ENCODE data around the gene PFN3. TPM values are rescaled to one million over a fixed set of nuclear protein-coding genes. Genes with fewer than 3 reads are reported as not detected.
A peak's percentile ranks its signal among the peaks of the same experiment; 100 is the strongest.

The PFN3 gene
- polyA plus RNA-seq, 1 donor (not counting 4 experiments of a cell fraction or from before 2014, with no cell fraction given), result not detected

DNA sequence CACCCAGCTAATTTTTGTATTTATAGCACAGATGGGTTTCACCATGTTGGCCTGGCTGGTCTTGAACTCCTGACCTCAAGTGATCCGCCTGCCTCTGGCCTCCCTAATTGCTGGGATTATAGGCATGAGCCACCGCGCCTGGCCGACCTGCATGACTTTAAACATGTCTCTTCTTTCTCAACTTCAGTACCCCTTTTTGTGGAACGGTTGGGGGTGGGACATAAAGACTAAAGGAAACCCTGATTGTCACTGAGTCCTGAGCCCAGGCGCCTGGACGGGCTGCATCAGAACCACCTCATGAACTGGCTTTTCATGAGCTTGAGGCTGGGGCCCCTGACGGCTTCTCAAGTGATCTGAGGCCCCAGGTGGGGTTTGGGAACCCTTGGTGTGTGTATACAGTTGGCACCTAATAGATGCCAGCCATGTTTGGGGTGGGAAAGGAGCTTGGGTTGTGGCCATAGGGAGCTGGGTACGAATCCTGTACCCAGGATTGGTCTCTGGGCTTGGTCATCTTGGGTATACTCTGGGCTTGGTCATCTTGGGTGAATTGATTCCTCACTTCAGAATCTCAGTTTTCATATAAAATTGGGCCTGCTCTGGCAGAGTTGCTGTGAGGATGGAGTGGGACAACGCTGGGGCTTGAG lies 28.2 kb upstream of the PFN3 start:
- Histone ChIP-seq H3K79me2 (ENCODE audit: control insufficient read depth, insufficient read depth, low read length) (peaks cover 33% of the 10 kb centered on the region), H3K27ac (ENCODE audit: control insufficient read depth, insufficient read depth, low read length) (peak overlapping the region; percentile 8), H2AFZ (ENCODE audit: control insufficient read depth, low read length) (no peak overlapping the region), H3K4me1 (ENCODE audit: control insufficient read depth, extremely low read depth, insufficient read depth, low read length) (peaks cover 66% of the 10 kb centered on the region), H3K9ac (ENCODE audit: control insufficient read depth, extremely low read depth, insufficient read depth, low read length) (peak overlapping the region; percentile 20), H3K4me3 (ENCODE audit: control insufficient read depth in 2 of 3, extremely low read depth in 1 of 3, insufficient read depth in 2 of 3, low read depth in 1 of 3, low read length in 3 of 3) (no peak overlapping the region), H3K4me2 (ENCODE audit: control insufficient read depth, extremely low read depth, insufficient read depth, low read depth, low read length) (peak overlapping the region; percentile 30), H3K9me1 (ENCODE audit: control insufficient read depth, extremely low read depth, insufficient read depth, low read length) (no peaks in the 10 kb centered on the region), H3K36me3 (ENCODE audit: control insufficient read depth in 2 of 2, extremely low read depth in 1 of 2, insufficient read depth in 2 of 2, low read length in 2 of 2) (peaks cover 15 to 31% of the 10 kb centered on the region in 2 experiments), H4K20me1 (ENCODE audit: control insufficient read depth, extremely low read depth, insufficient read depth, low read length) (no peaks in the 10 kb centered on the region), H3K27me3 (ENCODE audit: control insufficient read depth, extremely low read depth, insufficient read depth, low read length) (no peaks in the 10 kb centered on the region), H3K9me3 (ENCODE audit: control insufficient read depth, low read depth, low read length) (no peaks in the 10 kb centered on the region)
- no peak for TF ChIP-seq EZH2 (IDR thresholded peaks at IDR 0.05; ENCODE audit: low read length)
- TF ChIP-seq, protein P1, sequence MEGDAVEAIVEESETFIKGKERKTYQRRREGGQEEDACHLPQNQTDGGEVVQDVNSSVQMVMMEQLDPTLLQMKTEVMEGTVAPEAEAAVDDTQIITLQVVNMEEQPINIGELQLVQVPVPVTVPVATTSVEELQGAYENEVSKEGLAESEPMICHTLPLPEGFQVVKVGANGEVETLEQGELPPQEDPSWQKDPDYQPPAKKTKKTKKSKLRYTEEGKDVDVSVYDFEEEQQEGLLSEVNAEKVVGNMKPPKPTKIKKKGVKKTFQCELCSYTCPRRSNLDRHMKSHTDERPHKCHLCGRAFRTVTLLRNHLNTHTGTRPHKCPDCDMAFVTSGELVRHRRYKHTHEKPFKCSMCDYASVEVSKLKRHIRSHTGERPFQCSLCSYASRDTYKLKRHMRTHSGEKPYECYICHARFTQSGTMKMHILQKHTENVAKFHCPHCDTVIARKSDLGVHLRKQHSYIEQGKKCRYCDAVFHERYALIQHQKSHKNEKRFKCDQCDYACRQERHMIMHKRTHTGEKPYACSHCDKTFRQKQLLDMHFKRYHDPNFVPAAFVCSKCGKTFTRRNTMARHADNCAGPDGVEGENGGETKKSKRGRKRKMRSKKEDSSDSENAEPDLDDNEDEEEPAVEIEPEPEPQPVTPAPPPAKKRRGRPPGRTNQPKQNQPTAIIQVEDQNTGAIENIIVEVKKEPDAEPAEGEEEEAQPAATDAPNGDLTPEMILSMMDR (optimal IDR thresholded peaks at IDR 0.05 in 1 of 3, IDR thresholded peaks at IDR 0.05 in 1 of 3, conservative IDR thresholded peaks at IDR 0.05 in 1 of 3; ENCODE audit: extremely low read depth in 1 of 3, insufficient read depth in 2 of 3, low read length in 3 of 3), result no peak
- FAIRE-seq (no peak), DNase-seq (ENCODE audit: low read depth, low spot score) (no peak)
- dilution Hi-C loops (cut with MboI; ENCODE audit: extremely low pct_ligation_motif_present, low sequenced_read_pairs), result no loop called here

- H3K9ac ChIP-seq (ENCODE audit: control insufficient read depth, extremely low read depth, insufficient read depth, low read length), result peak overlapping the region; percentile 89
- dilution Hi-C loops (cut with MboI; ENCODE audit: extremely low pct_ligation_motif_present, low sequenced_read_pairs), result no loop called here
These were observed 27.6 kb upstream of the PFN3 start for GRCh38 chr5:177427919-177428573.

More at GRCh38 chr5:177427919-177428573, 27.6 kb upstream of the PFN3 start:
- Histone ChIP-seq H4K20me1 (ENCODE audit: control insufficient read depth, extremely low read depth, insufficient read depth, low read length) (no peaks in the 10 kb centered on the region), H3K4me3 (ENCODE audit: control insufficient read depth in 2 of 3, extremely low read depth in 1 of 3, insufficient read depth in 2 of 3, low read depth in 1 of 3, low read length in 3 of 3) (peak overlapping the region; percentile 77 to 93 (median 86)), H3K9me3 (ENCODE audit: control insufficient read depth, low read depth, low read length) (no peaks in the 10 kb centered on the region), H2AFZ (ENCODE audit: control insufficient read depth, low read length) (no peak overlapping the region), H3K4me2 (ENCODE audit: control insufficient read depth, extremely low read depth, insufficient read depth, low read depth, low read length) (peak overlapping the region; percentile 100), H3K79me2 (ENCODE audit: control insufficient read depth, insufficient read depth, low read length) (peaks cover 33% of the 10 kb centered on the region), H3K27ac (ENCODE audit: control insufficient read depth, insufficient read depth, low read length) (peak overlapping the region; percentile 86), H3K36me3 (ENCODE audit: control insufficient read depth in 2 of 2, extremely low read depth in 1 of 2, insufficient read depth in 2 of 2, low read length in 2 of 2) (peaks cover 13 to 26% of the 10 kb centered on the region in 2 experiments), H3K9me1 (ENCODE audit: control insufficient read depth, extremely low read depth, insufficient read depth, low read length) (no peaks in the 10 kb centered on the region), H3K27me3 (ENCODE audit: control insufficient read depth, extremely low read depth, insufficient read depth, low read length) (no peaks in the 10 kb centered on the region), H3K4me1 (ENCODE audit: control insufficient read depth, extremely low read depth, insufficient read depth, low read length) (peaks cover 61% of the 10 kb centered on the region)
- FAIRE-seq, result no peak
- TF ChIP-seq, protein P1 (optimal IDR thresholded peaks at IDR 0.05 in 1 of 3, IDR thresholded peaks at IDR 0.05 in 1 of 3, conservative IDR thresholded peaks at IDR 0.05 in 1 of 3; ENCODE audit: extremely low read depth in 1 of 3, insufficient read depth in 2 of 3, low read length in 3 of 3), result no peak
- TF ChIP-seq EZH2 (IDR thresholded peaks at IDR 0.05; ENCODE audit: low read length), result no peak
- no peak for DNase-seq (ENCODE audit: low read depth, low spot score)

Data from keratinocyte (primary cell).